Fibroblast of lung (primary cell): ENCODE measurements around the gene BMP6. TPM values are rescaled to one million over a fixed set of nuclear protein-coding genes. Genes with fewer than 3 reads are reported as not detected.

Experiments
- DNase-seq, 2 donors: peaks; one replicate each; pipeline versions ENCODE4 v3.0.0 to v3.0.0-alpha.2; 2010; ENCODE audit warnings: low read depth in 2 of 2
- H2AFZ ChIP-seq: 2 replicates; pipeline ENCODE4 v1.5.1; 2012; ENCODE audit warnings: low read length, control low read depth, inconsistent platforms
- H3K27ac ChIP-seq: 2 replicates; pipeline ENCODE4 v1.5.1; 2011; ENCODE audit warnings: low read length, control low read depth; ENCODE audit not compliant: insufficient read depth
- H3K27me3 ChIP-seq: 2 replicates; pipeline ENCODE4 v1.5.1; 2011; ENCODE audit warnings: mild to moderate bottlenecking, low read length; ENCODE audit not compliant: control insufficient read depth, insufficient read depth
- H3K36me3 ChIP-seq: 2 replicates; pipeline ENCODE4 v1.5.1; 2011; ENCODE audit warnings: low read length; ENCODE audit not compliant: control insufficient read depth, insufficient read depth
- H3K4me1 ChIP-seq: 2 replicates; pipeline ENCODE4 v1.5.1; 2011; ENCODE audit warnings: low read length; ENCODE audit not compliant: control insufficient read depth, insufficient read depth; ENCODE audit errors: extremely low read depth
- H3K4me2 ChIP-seq: 2 replicates; pipeline ENCODE4 v1.5.1; 2011; ENCODE audit warnings: low read length, control low read depth; ENCODE audit not compliant: insufficient read depth; ENCODE audit errors: extremely low read depth
- H3K4me3 ChIP-seq, 4 experiments: fragments of 200-600 bp in 1 of 4; sonication (generic) in 1 of 4; replicated peaks in 1 of 4; 2 replicates each; pipeline ENCODE4 v1.5.1; 2011 to 2016; ENCODE audit warnings: low read length in 4 of 4, low read depth in 3 of 4, mild to moderate bottlenecking in 3 of 4, control low read depth in 2 of 4, inconsistent platforms in 1 of 4, mixed read lengths in 1 of 4; ENCODE audit not compliant: insufficient read depth in 1 of 4; ENCODE audit errors: control extremely low read depth in 1 of 4
- H3K79me2 ChIP-seq: 2 replicates; pipeline ENCODE4 v1.5.1; 2012; ENCODE audit warnings: mild to moderate bottlenecking, low read length, inconsistent platforms; ENCODE audit not compliant: control insufficient read depth, insufficient read depth
- H3K9ac ChIP-seq: 2 replicates; pipeline ENCODE4 v1.5.1; 2011; ENCODE audit warnings: mild to moderate bottlenecking, low read length, control low read depth; ENCODE audit not compliant: insufficient read depth
- H3K9me3 ChIP-seq: 2 replicates; pipeline ENCODE4 v1.5.1; 2012; ENCODE audit warnings: low read depth, low read length; ENCODE audit not compliant: control insufficient read depth, insufficient read depth
- H4K20me1 ChIP-seq: 2 replicates; pipeline ENCODE4 v1.5.1; 2011; ENCODE audit warnings: low read length; ENCODE audit not compliant: control insufficient read depth, insufficient read depth; ENCODE audit errors: extremely low read depth
- EZH2 ChIP-seq: IDR thresholded peaks from 2 replicates; pipeline ENCODE4 v1.5.1; 2012; ENCODE audit warnings: low read length, control low read depth, mild to moderate bottlenecking; ENCODE audit errors: missing control alignments
- polyA plus RNA-seq, 2 donors: library from polyadenylated mRNA; depleted of rRNA in 1 of 2; stranded (reverse) in 1 of 2; unstranded in 1 of 2; fragments of >200 nt; gene quantifications; 2 replicates each; pipeline ENCODE4 v1.2.1, GENCODE V29; 2011 to 2012; ENCODE audit warnings: missing spikeins in 1 of 2
- total RNA-seq: library from RNA; depleted of rRNA; stranded (reverse); fragments of >200 nt; gene quantifications from 2 replicates; pipeline ENCODE4 v1.2.1, GENCODE V29; 2014
- TF ChIP-seq, protein P1 (sequence below), 2 donors: IDR thresholded peaks in 1 of 2; conservative IDR thresholded peaks in 1 of 2; 1 replicate in 1 of 2; 2 replicates in 1 of 2; pipeline ENCODE4 v1.5.1; 2011 to 2012; ENCODE audit warnings: low read length in 2 of 2, control low read depth in 1 of 2, inconsistent platforms in 1 of 2, low read depth in 1 of 2, mild to moderate bottlenecking in 1 of 2

BMP6 gene
- total and polyA plus RNA-seq, 2 donors (not counting 1 experiment from before 2014, with no cell fraction given), result under 0.01 to 0.20 TPM

DNA sequence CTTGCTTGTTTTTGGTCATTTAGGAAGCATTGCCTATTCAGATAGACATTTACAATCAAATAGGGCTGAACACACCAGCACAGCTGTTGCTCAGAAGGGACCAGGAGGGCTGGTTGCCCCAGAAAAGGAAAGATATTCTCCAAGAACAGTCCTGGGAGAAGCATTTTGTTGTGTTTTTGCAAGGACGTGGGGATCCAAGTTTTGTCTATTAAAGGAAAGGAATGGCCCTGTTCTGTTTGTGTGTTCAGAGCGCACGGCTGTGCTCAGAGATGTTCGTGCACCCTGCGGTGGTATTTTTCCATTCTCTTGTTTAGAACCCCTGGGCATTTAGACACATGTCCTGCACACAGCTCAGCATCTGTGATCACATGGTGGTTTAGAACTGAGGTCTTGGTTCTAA, 102.2 kb downstream of the BMP6 start:
- no peak overlapping the region for H3K9ac ChIP-seq
- H3K4me2 ChIP-seq, result no peak overlapping the region
- H3K9me3 ChIP-seq, result no peaks in the 10 kb centered on the region
- no peaks in the 10 kb centered on the region for H3K36me3 ChIP-seq
- no peak overlapping the region for H2AFZ ChIP-seq
- H3K4me1 ChIP-seq, result no peaks in the 10 kb centered on the region
- H3K27me3 ChIP-seq, result no peaks in the 10 kb centered on the region
- no peaks in the 10 kb centered on the region for H4K20me1 ChIP-seq
- no peaks in the 10 kb centered on the region for H3K79me2 ChIP-seq
- TF ChIP-seq EZH2, result no peak
- TF ChIP-seq, protein P1, sequence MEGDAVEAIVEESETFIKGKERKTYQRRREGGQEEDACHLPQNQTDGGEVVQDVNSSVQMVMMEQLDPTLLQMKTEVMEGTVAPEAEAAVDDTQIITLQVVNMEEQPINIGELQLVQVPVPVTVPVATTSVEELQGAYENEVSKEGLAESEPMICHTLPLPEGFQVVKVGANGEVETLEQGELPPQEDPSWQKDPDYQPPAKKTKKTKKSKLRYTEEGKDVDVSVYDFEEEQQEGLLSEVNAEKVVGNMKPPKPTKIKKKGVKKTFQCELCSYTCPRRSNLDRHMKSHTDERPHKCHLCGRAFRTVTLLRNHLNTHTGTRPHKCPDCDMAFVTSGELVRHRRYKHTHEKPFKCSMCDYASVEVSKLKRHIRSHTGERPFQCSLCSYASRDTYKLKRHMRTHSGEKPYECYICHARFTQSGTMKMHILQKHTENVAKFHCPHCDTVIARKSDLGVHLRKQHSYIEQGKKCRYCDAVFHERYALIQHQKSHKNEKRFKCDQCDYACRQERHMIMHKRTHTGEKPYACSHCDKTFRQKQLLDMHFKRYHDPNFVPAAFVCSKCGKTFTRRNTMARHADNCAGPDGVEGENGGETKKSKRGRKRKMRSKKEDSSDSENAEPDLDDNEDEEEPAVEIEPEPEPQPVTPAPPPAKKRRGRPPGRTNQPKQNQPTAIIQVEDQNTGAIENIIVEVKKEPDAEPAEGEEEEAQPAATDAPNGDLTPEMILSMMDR (conservative IDR thresholded peaks at IDR 0.05 in 1 of 2, IDR thresholded peaks at IDR 0.05 in 1 of 2; ENCODE audit: low read depth in 1 of 2, low read length in 2 of 2), result no peak
- H3K27ac ChIP-seq, result no peak overlapping the region
- no peak overlapping the region for H3K4me3 ChIP-seq
- DNase-seq, result no peak

DNA sequence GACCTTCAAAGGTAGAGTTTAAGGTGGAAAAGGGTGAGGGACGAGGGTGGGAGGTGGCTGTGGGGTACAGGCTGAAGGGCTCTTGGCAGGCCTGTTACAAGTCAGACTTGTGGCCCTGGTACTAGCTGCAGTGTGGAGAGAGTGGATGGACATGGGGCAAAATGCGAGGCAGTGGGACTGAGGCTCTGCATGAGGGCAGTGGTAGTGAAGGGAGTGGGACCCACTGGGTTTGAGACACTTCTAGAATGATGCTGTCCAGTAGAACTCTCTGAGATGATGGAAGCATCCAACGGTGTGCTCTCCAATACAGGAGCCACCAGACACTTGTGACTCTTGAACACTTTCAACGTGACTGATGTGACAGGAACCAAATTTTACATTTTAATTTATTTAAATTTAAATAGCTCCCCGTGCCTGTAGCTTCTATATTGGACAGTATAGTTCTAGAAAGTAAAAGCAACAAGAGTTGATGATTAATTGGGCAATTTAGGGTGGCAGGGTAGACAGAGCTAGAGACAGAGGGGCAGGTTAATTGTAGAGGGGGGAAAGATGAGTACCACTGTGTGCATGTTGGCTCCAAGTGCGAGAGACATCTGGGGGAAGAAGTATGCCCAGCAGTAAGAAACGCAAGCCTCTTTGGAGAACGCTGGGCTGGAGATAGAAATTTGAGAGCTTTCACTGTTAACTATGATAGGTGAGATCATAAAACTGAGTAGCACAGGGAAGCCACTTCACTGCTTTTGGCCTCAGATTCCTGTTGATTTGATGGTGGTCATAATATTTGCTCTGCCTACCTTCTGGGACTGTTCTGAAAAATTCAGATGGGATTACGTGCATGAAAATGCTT, 107.2 kb downstream of the BMP6 start:
- H2AFZ ChIP-seq, result no peak overlapping the region
- H4K20me1 ChIP-seq, result no peaks in the 10 kb centered on the region
- TF ChIP-seq EZH2, result no peak
- TF ChIP-seq, protein P1 (conservative IDR thresholded peaks at IDR 0.05 in 1 of 2, IDR thresholded peaks at IDR 0.05 in 1 of 2; ENCODE audit: low read depth in 1 of 2, low read length in 2 of 2), result no peak
- no peak overlapping the region for H3K4me3 ChIP-seq
- no peak overlapping the region for H3K9ac ChIP-seq
- H3K9me3 ChIP-seq, result no peaks in the 10 kb centered on the region
- H3K27me3 ChIP-seq, result no peaks in the 10 kb centered on the region
- DNase-seq, result no peak
- no peaks in the 10 kb centered on the region for H3K79me2 ChIP-seq
- no peaks in the 10 kb centered on the region for H3K36me3 ChIP-seq
- no peak overlapping the region for H3K27ac ChIP-seq
- H3K4me1 ChIP-seq, result no peaks in the 10 kb centered on the region
- H3K4me2 ChIP-seq, result no peak overlapping the region

DNA sequence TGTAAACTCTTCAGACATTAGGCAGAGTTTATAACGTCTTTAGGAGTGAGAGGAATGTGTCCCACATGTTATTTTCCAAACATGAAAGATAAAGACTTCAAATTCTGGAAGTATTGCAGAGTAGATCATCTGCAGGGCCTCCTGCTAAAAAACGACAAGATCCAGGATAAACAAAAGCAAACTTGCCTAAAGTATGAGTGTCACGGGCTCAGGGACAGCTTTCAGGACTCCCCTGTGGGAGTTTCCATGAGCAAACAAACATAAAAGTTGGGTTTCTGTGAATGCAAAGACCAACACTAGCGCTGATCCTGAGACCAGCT, 107.8 kb downstream of the BMP6 start:
- no peak for DNase-seq
- no peaks in the 10 kb centered on the region for H4K20me1 ChIP-seq
- no peaks in the 10 kb centered on the region for H3K27me3 ChIP-seq
- H3K4me3 ChIP-seq, result no peak overlapping the region
- H3K9me3 ChIP-seq, result no peaks in the 10 kb centered on the region
- H3K9ac ChIP-seq, result no peak overlapping the region
- H3K36me3 ChIP-seq, result no peaks in the 10 kb centered on the region
- H3K27ac ChIP-seq, result no peak overlapping the region
- TF ChIP-seq, protein P1 (conservative IDR thresholded peaks at IDR 0.05 in 1 of 2, IDR thresholded peaks at IDR 0.05 in 1 of 2; ENCODE audit: low read depth in 1 of 2, low read length in 2 of 2), result no peak
- no peak for TF ChIP-seq EZH2
- H2AFZ ChIP-seq, result no peak overlapping the region
- no peaks in the 10 kb centered on the region for H3K4me1 ChIP-seq
- H3K79me2 ChIP-seq, result no peaks in the 10 kb centered on the region
- no peak overlapping the region for H3K4me2 ChIP-seq
